ELR (cell line): ENCODE results near the gene LHX5.

Source experiments
- DNase-seq: peaks from one replicate; pipeline ENCODE4 v3.0.0-alpha.2; 2015; ENCODE audit warnings: low read depth

LHX5 gene

DNA sequence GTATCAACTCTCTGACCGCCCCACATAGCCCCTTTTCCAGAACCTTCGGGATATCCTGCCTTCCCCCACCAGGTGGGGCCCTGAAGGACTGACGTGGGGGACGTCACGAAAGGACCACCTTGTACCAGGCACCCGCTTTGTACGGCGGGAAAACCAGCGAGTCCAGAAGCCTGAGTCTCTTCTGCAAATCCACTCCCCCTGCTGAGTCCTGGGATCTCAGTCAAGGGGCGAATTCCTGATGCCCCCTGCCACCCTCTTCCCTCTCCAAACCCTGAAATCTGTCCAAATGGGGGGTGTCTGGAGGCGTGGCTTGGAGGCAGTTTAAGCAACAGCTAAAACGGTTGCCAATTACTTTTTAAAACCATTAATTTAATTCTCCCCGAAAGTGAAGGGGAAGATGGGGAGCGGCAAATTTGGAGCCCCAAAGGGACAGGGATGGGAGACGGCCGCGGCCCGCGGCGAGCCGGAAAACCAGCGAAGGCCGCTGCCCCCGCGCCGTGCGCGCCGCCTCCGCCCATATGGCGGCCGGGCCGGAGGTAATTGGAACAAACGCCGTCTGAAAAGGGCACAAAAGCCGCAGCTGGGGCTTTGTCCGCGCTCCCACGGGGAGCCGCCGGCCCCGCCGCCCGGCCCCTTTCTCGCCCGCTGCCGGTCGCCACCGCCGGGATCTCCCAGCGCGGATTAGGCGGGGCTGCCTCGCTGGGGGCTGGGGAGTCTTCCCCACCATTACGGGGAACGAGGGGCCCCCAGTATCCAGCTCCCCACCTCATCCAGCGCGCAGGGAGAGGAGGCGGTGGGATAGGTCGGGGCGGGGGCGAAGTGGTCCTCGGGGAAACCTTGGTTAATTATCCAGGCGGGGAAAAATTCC lies 6.6 kb downstream of the LHX5 start:
- DNase-seq, result no peak

DNA sequence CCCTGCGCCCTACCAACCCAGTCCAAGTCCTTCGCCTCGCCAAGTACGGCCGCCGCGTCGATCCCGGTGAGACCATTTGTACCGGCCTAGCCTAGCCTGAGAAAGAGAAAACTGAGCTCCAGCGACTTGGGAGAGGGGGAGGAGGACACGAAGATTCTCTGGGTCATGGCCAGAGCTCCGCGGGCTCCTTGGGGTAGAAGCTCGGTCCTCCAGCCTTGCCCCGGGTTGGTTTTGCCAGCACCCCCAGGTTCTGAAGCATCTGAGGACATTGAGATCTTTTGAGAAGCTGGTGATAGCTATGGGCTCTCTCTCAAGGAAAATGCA lies 7.3 kb downstream of the LHX5 start:
- DNase-seq, result no peak

DNA sequence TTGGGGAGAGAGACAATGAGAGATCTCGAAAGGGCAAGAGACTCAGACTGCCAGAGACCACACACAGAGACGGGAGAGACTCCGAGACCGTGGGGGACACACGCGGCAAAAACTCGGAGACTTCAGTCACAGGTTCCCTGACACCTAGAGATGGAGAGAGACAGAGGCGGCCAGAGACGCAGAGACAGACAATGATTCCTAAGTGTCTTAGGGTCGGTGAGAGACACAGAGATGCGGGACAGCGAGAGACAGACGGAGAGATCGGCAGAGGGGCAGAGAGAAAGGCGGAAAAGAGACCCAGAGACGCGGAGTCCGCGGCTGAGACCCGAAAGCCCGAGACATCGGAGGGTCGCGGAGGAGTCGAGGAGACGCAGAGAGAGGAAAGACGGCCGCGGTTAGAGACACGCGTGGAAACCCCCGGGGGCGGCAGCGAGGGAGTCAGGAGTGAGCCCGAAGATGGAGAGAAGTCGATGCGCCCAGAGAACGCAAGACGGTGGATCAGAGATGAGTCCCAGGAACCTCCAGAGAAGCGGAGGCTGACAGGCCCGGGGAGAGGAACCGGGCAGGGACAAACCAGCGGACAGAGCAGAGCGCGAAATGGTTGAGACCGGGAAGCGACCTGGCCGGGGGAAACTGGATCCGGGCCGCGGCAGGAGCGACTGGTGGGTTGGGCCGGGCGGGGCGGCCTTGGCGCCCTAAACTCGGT lies 7.8 kb downstream of the LHX5 start:
- DNase-seq, result no peak

DNA sequence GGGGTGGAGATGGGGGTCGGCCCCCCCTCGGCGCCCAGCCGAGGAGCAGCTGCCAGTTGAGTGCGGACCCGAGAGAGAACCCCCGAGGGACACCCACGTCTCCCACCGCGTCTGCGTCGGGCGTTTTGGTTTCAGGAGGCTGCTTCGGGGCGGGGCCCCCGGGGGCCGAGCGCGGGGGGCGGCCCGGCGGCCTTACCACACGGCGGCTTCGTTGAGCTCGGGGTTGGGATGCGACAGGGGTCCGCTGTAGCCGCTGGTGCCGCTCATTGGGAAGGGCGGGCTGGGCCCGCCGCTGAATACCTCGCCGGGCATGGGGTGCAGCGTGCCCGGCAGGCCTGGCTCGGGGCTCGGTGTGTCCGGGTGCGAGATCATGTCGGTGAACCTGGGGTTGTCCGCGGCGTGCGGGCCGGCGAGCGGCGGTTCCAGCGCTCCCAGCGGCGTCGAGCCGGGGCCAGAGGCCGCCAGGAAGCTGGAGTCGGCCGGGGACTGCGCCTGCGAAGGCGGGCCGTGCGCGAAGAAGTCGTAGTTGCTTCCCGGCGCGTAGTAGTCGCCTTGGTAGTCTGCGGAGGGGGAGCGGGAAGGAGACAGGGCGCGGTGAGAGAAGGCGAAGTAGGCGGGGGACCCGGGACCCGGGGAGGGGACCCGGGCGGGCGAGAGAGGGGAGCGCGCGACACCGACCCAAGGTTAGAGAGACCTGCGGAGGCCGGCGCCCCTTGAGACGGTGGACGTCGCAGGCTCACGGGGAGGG lies 8.5 kb downstream of the LHX5 start:
- no peak for DNase-seq

DNA sequence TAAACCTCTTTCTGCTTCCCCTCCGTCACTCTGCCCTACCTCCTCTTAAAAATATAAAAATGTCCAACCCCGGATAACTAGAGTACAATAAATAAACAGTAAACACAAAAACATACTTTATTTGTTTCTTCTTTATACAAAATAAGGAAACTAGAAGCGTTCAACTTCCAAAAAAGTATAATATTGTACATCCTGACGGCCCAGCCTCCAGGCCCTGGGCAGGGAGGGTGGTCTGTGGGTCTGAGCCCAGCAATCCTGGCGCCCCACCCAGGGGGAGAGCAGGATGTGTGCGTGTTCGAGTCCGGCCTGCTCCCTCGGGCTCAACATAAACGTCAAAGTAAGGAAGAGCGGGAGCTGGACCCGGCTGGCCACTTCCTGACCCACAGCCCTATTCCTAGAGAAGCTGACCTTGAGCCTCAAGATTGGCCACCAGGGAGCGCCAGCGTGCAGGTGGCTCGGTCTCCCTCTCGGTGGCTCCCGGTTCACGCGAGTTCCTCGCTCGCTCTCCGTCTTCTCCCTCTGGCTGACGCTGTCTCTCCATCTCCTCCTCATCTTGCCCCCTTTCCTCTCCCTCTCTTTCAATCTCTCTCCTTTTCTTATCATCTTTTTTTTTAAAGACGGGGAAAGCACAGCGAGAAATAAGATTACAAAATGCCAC lies 9.4 kb downstream of the LHX5 start:
- DNase-seq, result peak; percentile 81

DNA sequence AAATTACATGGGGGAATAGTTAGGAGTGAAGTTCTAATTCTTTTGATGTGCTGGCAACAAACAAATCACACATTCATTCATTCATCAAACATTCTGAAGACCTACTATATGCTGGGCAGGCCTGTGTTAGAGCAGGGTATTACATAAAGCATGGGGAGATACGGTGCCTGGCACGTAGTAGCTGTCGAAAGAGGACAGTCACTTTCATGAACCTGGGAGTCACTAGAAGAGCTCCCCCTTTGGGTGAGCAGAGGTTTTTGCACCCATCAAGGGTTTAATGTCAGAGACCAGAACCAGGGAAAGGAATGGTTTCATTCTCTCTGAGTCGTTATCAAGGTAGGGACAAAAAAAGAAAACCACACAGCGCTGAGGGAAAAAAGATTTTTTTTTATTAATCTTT lies 10.0 kb downstream of the LHX5 start:
- DNase-seq, result peak; percentile 58

DNA sequence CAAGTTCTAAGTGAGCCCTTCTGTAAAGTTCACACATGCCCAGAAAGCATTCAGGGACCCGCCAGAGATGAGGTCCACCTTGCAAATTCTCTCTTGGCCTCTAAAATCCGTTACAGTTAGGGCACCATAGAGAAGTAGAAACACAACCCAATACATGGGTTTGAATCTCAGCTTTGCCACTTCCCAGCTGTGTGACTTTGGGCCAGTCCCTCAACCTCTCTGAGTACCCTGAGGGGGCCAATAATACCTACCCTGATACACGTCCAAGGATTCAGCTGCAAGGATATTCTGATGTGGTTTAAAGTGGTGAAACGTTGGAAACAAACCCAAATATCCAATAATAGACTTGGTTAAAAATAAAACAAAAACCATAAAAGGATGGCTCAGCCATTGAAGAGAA lies 11.7 kb downstream of the LHX5 start:
- DNase-seq, result no peak

DNA sequence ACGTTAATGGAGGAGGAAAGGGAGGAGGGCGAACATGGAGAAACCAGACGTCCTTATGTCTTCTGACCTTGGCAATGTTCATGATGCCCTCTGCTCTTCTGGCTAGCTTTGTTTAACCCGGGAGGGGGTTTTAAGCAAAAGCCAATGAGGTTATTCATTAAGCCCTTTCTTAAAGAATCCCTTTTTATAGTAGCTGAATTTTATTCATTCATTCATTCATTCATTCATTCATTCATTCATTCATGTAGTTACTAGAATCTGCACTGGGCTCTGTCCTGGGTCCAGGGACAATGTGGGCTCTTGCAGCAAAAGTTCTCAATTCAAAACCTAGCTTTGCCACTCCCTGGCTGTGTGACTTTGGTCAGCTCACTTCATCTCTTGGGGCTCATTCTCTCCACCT lies 14.0 kb downstream of the LHX5 start:
- DNase-seq, result no peak

DNA sequence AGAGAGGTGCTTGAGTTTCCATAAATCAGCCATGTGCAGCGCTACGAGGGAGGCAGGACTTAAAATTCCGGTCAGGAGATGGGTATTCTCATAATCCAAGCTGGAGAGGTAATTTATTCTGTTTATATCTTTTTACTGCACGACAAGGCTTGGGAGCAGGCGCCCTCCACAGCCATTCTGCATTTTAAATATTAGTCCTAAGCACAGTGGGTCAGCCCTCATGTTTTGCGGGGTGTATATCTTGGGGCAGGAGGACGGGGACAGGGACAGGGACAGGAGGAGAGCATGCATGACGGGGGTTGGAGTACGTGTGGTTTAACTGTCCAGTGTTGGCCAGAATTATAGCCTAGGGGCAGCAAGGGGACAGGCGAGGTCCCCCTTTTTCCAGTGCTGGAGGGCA lies 14.5 kb downstream of the LHX5 start:
- no peak for DNase-seq

DNA sequence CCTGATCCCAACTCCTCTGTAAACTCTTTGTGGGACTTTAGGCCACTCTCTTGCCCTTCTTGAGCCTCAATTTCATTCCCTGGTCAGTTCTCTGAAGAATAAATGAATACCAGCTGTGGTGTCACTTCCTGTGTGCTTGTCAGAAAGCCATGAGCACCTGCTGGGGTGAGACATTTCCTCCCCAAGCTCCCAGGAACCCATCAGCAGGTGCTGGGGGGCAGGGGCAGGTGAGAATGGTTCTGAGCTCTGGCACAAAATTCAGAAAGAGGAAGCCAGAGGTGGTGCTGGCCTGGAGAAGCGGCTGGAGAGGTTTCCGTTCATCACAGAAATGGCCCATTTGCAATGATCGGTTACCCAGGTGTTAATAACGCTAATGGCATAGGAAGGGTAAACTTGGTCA lies 14.9 kb downstream of the LHX5 start:
- no peak for DNase-seq

DNA sequence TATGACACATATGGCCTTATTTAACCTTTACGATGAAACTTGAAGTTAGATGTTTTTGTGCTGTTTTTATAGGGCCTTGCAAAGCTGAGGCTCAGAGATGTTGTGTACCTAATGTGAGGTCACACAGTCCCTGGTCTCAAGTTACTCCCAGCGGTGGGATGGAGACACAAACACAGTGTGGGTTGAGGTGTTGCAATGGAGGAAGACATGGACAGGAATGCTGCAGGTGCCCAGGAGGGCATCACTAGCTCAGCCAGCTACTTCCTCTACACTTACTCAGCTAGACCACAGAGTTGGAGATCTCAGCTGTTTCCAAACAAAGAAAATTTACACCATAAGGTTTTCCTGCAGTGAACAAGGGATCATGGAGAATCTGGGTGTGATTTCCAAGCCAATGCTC lies 15.5 kb downstream of the LHX5 start:
- no peak for DNase-seq

DNA sequence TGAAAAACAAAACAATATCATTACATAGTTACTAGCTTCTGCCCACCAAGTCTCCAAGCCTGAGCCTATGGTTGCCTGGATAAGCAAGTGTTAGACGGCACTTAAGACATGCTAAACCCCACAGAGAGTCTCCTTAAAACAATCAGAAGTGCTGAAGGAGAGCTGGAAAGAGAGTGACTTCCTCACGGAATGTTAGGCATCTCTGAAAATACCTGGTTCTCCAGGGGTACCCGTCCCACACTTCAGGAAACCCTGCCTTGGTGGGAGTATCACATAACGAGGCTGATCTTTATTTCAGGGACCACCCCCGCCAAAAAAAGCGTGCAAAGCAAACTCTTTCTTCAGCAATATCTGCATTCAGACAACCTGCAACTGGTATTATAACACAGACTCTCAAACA lies 18.3 kb downstream of the LHX5 start:
- no peak for DNase-seq

DNA sequence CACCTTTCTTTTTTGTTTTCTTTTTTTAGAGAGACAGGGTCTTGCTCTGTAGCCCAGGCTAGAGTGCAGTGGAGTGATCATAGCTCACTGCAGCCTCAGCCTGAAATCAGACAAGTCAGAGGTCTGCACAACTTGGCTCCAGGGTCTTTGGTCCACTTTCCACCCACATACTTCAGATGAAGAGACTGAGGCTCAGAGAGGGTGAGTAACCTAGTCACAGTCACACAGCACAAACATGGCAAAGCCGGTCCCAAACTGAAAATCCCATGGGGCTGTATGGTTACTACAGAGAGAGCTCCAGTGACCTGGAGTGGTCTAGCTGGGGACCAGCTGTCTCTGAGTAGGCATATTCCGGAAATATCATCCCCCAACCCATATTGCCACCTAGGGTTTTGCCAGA lies 19.2 kb downstream of the LHX5 start:
- no peak for DNase-seq

DNA sequence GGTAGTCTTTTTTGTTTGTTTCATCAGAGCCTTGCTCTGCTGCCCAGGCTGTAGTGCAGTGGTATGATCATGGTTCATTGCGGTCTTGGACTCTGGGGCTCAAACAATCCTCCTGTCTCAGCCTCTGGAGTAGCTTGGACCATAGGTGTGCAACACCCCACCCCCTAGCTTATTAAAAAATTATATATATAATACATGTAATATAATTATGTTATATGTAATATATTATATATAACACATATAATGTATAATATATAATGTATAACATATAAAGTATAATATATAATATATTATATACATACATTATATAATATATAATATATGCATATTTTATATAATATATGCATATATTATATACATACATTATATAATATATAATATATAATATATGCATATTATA lies 21.8 kb downstream of the LHX5 start:
- DNase-seq, result no peak

DNA sequence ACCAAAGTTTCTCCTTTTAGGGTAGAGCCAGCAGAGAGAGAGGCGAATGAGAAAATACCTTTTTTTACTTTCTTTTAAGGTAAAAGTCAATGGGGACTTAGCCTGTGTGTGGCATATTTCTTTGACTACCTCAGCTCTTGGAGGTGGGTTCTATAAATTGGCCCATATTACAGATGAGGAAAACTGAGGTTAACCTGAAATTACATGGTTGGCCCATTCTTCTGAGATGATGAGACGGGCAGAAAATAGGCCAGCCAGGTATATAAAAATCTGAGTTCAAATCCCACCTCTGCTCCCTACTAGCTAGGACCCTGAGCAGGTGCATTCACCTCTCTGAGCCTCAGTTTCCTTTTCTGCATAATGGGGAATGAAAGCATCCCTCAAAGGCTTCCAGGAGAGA lies 22.4 kb downstream of the LHX5 start:
- DNase-seq, result no peak

DNA sequence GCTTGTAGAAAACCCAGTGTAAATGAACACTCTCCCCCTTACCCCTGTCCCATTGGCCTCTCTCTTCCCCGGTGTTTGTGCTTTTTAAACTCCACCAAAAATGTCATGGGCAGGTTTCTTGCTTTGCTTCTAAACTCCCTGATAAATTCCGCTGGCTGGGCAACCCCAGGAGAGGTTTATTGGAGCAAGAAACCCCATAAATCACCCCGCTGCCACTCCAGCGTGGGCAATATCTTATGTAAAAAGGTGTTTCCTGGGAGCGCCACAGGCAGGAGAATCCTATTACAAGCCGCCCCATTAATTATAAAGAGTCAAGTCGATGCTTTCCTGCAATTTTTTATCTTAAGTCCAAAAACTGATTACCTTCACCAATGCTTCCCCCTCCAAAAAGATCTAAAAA lies 22.8 kb downstream of the LHX5 start:
- no peak for DNase-seq

DNA sequence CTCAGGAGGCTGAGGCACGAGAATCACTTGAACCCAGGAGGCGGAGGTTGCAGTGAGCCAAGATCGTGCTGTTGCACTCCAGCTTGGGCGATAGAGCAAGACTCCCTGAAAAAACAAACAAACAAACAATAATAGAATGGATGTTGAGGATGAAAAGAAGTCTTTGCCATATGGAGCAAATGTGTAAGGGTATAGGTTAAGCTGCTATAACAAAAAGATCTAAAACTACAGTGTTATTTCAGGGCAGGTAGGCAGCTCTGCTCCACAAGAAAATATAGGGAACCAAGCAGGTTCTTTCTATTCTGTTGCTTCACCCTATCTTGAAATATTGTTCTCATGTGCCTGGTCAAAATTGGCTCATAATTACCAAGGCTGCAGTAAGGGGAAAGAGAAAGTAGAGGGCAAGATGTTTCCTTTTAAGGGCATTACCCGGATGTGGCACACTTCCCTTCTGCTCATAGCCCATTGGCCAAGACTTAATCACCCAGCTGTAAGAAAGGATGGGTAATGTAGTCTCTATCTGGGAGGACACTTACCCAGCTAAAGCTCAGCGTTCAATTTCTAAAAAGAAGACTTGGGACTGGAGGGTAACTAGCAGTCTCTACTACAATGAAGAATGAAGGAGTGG lies 26.0 kb downstream of the LHX5 start:
- no peak for DNase-seq

DNA sequence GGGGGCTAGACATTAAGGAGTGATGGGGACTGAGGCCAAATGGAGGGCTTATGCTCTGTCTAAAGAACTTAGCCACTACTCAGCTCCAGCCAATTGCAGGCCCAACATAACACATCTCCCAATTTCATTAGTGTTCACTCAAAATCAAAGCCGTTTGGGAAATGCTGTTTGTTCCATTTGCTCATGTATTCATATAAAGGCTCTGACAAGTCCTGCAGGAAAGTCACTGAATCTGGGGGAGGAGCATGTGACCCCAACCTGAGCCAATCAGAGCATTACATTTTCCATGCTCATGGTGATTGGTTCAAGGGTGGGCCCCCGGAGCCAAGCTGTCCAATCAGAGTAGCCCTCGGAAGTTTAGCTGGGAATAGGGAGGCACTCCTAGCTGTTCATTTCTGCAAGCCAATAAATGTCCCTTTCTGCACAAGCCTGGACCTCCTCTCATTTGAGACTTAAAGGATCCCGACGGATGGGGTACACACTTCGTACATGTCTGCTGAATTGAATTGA lies 28.6 kb downstream of the LHX5 start:
- no peak for DNase-seq

DNA sequence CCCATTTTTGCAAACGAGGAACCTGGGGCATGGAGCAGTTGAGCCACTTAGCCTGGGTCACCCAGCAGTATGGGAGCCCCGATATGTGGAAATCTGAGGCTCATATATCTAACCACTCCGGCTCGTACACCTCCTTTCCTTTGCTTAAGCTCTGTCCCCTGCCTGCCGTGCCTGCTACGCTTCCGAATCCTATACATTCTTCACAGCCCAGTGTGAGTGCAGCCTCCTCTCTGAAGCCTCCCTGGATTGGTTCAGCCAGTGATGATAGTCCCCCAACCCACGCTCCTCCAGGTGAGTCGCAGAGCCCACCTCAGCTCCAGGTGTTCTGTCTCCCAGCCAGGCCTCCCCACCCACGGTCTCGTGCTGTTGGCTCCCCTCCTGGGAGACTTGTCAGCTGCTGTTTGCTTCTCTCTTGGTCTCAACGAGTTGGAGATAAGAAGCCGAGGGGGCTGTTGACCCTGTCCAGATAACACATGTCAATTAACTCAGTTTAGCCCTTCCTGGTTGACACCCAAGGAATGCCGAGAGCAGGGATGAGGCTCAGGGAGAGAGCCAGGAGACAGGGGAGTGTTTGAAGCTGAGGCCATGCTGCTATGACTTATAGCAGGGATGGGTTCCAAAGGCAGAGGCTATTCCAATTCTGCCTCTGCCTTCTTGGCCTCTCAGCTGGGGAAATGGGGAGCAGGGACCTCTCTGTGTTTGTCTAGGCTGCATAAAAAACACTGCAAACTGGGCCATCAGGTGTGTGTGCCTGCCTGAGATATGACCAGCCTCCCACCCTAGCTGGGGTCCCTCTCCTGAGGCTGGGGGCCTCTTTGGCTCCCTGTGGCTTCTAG lies 30.5 kb downstream of the LHX5 start:
- DNase-seq, result no peak

DNA sequence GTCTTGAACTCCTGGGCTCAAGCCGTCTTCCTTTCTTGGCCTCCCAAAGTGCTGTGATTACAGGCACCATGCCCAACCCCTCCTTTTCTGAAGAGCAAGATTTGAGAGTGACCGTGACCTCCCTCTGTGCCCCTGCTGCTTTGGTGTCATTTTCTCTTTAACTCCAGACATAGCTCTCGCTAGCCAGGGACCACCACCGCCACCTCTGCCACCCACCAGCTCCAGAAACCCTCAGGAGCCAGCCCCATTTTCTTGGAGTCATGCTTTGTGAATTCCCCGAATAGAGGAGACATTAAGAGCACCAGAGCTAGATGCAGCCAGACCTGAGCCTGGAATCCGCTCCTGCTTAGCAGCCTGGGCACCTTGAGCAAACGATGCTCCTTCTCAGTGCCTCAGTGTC lies 31.3 kb downstream of the LHX5 start:
- no peak for DNase-seq

DNA sequence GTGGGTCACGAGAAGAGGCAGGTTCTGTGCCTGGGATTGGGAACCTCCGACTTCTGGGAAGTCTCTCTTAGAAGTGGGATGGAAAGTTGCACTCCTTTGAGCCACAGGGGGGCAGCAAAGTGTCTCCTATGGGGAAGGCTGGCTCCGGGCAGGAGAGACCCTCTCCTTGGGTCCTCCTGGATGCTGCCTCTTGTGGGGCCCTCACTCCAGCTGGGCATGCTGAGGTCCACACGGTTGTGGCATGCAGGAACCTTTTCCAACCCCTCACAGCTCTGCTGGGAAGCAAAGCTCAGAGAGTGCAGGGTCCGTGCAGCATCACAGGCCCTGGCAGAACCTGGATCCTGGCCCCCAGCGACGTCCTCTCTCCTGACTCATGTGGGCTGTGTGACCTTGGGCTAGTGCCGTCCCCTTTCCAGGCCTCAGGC lies 32.1 kb downstream of the LHX5 start:
- DNase-seq, result peak; percentile 66
